ENCODE data around the gene OCIAD1. TPM values are rescaled to one million over a fixed set of nuclear protein-coding genes. Genes with fewer than 3 reads are reported as not detected.
"Not testable (repeated sequence)": the region's sequence is repeated elsewhere in the genome, so short reads cannot be mapped to it uniquely, and the experiment has no call there.

OCIAD1 gene
- total RNA-seq, 1 donor from 2014 or later, result 72.4 TPM

DNA sequence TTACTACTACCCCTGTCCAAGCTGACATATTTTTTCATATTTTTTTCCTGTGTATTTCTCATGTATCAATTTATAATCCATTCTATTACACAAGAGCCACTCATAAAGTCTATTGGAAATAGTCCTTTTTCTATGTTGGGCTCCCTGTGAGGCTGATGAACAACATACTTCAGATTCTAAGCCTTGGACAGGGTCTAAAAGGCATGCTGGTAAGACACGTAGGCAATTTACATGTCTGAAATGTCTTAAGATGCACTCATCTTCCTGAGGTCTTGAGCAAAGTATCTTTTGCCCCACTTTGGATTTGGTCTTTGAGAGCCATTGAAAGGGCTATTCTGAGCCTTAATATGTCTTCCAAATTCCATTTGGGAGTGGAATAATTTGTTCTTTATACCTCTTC lies 31.8 kb downstream of the OCIAD1 start:
- Histone ChIP-seq H3K36me3 (peaks cover 0 to 13% of the 10 kb centered on the region in 2 donors), H3K27me3 (no peaks in the 10 kb centered on the region), H3K9me3 (no peaks in the 10 kb centered on the region), H3K4me3 (no peak overlapping the region), H3K4me1 (no peaks in the 10 kb centered on the region), H3K27ac (no peak overlapping the region)
- no peak for TF ChIP-seq POLR2AphosphoS5 (IDR thresholded peaks at IDR 0.05; ENCODE audit: insufficient read depth in 1 of 2, low read depth in 1 of 2)
- no peak for TF ChIP-seq POLR2A (IDR thresholded peaks at IDR 0.05)
- TF ChIP-seq, protein P1, sequence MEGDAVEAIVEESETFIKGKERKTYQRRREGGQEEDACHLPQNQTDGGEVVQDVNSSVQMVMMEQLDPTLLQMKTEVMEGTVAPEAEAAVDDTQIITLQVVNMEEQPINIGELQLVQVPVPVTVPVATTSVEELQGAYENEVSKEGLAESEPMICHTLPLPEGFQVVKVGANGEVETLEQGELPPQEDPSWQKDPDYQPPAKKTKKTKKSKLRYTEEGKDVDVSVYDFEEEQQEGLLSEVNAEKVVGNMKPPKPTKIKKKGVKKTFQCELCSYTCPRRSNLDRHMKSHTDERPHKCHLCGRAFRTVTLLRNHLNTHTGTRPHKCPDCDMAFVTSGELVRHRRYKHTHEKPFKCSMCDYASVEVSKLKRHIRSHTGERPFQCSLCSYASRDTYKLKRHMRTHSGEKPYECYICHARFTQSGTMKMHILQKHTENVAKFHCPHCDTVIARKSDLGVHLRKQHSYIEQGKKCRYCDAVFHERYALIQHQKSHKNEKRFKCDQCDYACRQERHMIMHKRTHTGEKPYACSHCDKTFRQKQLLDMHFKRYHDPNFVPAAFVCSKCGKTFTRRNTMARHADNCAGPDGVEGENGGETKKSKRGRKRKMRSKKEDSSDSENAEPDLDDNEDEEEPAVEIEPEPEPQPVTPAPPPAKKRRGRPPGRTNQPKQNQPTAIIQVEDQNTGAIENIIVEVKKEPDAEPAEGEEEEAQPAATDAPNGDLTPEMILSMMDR (IDR thresholded peaks at IDR 0.05), result no peak
- no peak for DNase-seq (ENCODE audit: extremely low spot score in 2 of 2)
- intact Hi-C loops (cut with DNase I), result no loop called here

DNA sequence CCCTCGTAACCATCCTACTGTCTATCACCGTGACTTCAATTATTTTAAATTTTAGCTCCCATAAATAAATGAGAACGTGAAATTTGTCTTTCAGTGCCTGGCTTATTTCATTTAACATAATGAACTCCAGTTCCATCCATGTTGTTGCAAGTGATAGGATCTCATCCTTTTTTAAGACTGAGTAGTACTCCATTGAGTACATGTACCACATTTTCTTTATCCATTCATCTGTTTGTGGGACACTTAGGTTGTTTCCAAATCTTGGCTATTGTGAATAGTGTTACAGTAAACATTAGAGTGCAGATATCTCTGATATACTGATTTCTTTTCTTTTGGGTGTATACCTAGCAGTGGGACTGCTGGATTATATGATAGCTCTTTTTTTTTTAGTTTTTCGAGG lies 32.8 kb downstream of the OCIAD1 start:
- intact Hi-C loops (cut with DNase I), result no loop called here
- no peak overlapping the region for H3K27ac ChIP-seq
- peaks cover 0 to 8% of the 10 kb centered on the region in 2 donors for H3K36me3 ChIP-seq
- no peaks in the 10 kb centered on the region for H3K4me1 ChIP-seq
- TF ChIP-seq, protein P1 (IDR thresholded peaks at IDR 0.05), result no peak
- TF ChIP-seq POLR2A (IDR thresholded peaks at IDR 0.05) (no peak), POLR2AphosphoS5 (IDR thresholded peaks at IDR 0.05; ENCODE audit: insufficient read depth in 1 of 2, low read depth in 1 of 2) (no peak)
- DNase-seq (ENCODE audit: extremely low spot score in 2 of 2), result no peak
- H3K4me3 ChIP-seq, result no peak overlapping the region
- no peaks in the 10 kb centered on the region for H3K27me3 ChIP-seq
- no peaks in the 10 kb centered on the region for H3K9me3 ChIP-seq

DNA sequence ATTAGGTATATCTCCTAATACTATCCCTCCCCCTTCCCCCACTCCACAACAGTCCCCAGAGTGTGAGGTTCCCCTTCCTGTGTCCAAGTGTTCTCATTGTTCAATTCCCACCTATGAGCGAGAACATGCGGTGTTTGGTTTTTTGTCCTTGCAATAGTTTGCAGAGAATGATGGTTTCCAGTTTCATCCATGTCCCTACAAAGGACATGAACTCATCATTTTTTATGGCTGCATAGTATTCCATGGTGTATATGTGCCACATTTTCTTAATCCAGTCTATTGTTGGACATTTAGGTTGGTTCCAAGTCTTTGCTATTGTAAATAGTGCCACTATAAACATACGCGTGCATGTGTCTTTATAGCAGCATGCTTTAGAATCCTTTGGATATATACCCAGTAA lies 33.8 kb downstream of the OCIAD1 start:
- H3K27ac ChIP-seq; H3K4me1 ChIP-seq; intact Hi-C loops (cut with DNase I): not testable (repeated sequence)

DNA sequence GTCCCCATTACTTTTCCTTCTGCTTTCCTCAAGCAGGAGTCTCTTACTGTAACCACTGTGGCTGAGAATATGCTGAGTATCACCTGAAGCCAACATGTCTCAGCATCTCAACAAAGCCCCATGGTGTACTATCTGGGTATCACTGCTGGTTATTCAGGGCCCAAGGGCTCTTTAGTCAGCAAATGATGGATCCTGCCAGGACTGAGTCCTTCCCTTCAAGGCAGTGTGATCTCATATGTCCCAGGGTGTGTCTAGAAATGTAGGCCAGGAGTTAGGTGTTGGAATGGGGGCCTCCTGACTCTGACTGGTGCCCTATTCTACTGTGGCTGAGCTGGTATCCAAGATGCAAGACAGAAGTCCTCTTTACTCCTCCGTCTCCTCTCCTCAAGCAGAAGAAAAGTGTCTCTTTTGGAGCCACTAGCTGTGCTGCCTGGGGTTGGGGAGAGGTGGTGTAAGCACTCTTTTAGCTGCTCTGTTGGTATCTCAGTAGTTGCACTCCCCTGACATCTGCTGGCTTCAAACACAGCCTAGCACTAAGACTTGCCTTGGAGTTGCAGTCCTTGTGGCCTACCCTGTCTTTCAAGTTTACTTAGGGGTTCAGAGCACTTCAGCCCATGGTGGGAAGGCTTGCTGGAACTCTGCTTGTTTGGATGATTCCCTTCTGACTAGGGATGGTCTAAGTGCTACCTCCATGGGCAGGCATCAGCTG lies 47.1 kb downstream of the OCIAD1 start:
- H3K27me3 ChIP-seq, result no peaks in the 10 kb centered on the region
- DNase-seq (ENCODE audit: extremely low spot score in 2 of 2), result no peak

More for the DNA sequence above, 33.8 kb downstream of the OCIAD1 start:
- H3K4me3 ChIP-seq; H3K36me3 ChIP-seq; DNase-seq (ENCODE audit: extremely low spot score in 2 of 2); H3K9me3 ChIP-seq; H3K27me3 ChIP-seq: not testable (repeated sequence)

DNA sequence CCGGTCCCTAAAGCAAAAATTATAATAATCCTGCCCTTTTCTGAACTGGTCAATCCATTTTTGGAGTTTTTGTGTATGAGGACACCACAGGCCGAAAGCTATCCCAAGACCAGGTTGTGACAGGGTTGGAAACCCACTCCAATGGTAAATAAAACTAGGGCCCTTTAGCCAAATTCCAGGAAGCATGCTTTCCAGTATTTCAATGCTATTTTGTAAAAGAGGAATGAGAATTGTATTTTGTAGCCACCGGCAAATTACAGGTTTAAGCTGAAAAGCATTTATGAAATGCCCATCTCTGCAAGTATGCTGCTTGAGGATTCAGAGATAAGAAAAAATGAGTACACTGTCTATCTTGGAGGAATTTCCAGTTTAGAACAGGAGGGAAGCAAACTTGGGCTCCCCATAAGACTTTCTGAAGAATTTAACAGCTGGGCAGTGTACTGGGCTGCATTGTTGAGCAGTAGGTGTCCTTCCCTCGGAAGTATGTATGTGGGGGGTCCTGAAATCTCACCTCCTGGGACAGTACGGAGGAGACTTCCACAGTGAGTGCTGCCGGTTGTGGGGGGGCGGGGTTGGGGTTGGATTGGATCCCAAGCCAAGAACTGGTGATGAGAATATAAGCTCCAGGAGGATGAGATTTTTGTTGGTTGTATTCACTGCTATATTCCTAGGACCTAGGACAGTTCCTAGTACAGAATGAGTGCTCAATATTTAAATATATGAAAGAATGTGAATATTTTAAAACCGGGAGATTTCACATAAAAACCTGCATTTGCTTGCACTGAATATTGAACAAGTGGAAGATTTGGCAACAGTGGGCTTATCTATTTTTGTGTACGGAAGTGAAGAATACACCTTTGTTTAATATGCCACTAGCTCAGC lies 48.9 kb downstream of the OCIAD1 start:
- no peak for DNase-seq (ENCODE audit: extremely low spot score in 2 of 2)
- Histone ChIP-seq H3K9me3 (no peaks in the 10 kb centered on the region), H3K4me3 (no peak overlapping the region), H3K36me3 (no peaks in the 10 kb centered on the region), H3K27me3 (no peaks in the 10 kb centered on the region), H3K4me1 (no peaks in the 10 kb centered on the region), H3K27ac (no peak overlapping the region)
- no peak for TF ChIP-seq POLR2AphosphoS5 (IDR thresholded peaks at IDR 0.05; ENCODE audit: insufficient read depth in 1 of 2, low read depth in 1 of 2)
- TF ChIP-seq, protein P1 (IDR thresholded peaks at IDR 0.05), result no peak
- TF ChIP-seq POLR2A (IDR thresholded peaks at IDR 0.05), result no peak
- intact Hi-C loops (cut with DNase I), result no loop called here

More for the DNA sequence above, 47.1 kb downstream of the OCIAD1 start:
- H3K9me3 ChIP-seq, result no peaks in the 10 kb centered on the region
- H3K27ac ChIP-seq, result no peak overlapping the region
- no peaks in the 10 kb centered on the region for H3K4me1 ChIP-seq
- H3K4me3 ChIP-seq, result no peak overlapping the region
- TF ChIP-seq, protein P1 (IDR thresholded peaks at IDR 0.05), result no peak
- TF ChIP-seq POLR2AphosphoS5 (IDR thresholded peaks at IDR 0.05; ENCODE audit: insufficient read depth in 1 of 2, low read depth in 1 of 2), result no peak
- TF ChIP-seq POLR2A (IDR thresholded peaks at IDR 0.05), result no peak
- no peaks in the 10 kb centered on the region for H3K36me3 ChIP-seq
- intact Hi-C loops (cut with DNase I), result no loop called here

DNA sequence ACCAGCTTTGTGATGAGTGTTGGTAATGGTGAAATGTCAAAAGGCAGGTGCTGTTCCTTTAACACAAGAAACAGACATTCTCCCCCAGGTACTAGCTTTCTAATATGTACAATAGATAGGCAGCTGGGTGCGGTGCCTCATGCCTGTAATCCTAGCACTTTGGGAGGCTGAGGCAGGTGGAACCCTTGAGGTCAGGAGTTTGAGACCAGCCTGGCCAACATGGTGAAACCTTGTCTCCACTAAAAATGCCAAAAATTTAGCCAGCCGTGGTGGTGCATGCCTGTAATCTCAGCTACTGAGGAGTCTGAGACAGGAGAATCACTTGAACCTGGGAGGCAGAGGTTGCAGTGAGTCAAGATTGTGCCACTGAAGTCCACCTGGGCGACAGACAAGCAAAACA lies 50.8 kb downstream of the OCIAD1 start:
- H3K36me3 ChIP-seq; H3K27ac ChIP-seq; H3K9me3 ChIP-seq; H3K4me1 ChIP-seq; DNase-seq (ENCODE audit: extremely low spot score in 2 of 2); intact Hi-C loops (cut with DNase I); H3K4me3 ChIP-seq; H3K27me3 ChIP-seq: not testable (repeated sequence)

DNA sequence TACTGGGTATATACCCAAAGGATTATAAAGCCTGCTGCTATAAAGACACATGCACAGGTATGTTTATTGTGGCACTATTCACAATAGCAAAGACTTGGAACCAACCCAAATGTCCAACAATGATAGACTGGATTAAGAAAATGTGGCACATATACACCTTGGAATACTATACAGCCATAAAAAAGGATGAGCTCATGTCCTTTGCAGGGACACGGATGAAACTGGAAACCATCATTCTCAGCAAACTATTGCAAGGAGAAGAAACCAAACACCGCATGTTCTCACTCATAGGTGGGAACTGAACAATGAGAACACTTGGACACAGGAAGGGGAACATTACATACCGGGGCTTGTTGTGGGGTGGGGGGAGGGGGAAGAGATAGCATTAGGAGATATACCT lies 58.9 kb downstream of the OCIAD1 start:
- H3K4me3 ChIP-seq; DNase-seq (ENCODE audit: extremely low spot score in 2 of 2); H3K9me3 ChIP-seq; H3K27ac ChIP-seq; H3K27me3 ChIP-seq; H3K36me3 ChIP-seq; H3K4me1 ChIP-seq; intact Hi-C loops (cut with DNase I): not testable (repeated sequence)

All from vagina (tissue), 2 donors.